ENCODE results near the gene AXL. TPM values are rescaled to one million over a fixed set of nuclear protein-coding genes. Genes with fewer than 3 reads are reported as not detected.
"Not testable (repeated sequence)": the region's sequence is repeated elsewhere in the genome, so short reads cannot be mapped to it uniquely, and the experiment has no call there.

AXL gene
- total and polyA plus RNA-seq, 4 donors = 4.3 to 24.8 (median 12.1) TPM

DNA sequence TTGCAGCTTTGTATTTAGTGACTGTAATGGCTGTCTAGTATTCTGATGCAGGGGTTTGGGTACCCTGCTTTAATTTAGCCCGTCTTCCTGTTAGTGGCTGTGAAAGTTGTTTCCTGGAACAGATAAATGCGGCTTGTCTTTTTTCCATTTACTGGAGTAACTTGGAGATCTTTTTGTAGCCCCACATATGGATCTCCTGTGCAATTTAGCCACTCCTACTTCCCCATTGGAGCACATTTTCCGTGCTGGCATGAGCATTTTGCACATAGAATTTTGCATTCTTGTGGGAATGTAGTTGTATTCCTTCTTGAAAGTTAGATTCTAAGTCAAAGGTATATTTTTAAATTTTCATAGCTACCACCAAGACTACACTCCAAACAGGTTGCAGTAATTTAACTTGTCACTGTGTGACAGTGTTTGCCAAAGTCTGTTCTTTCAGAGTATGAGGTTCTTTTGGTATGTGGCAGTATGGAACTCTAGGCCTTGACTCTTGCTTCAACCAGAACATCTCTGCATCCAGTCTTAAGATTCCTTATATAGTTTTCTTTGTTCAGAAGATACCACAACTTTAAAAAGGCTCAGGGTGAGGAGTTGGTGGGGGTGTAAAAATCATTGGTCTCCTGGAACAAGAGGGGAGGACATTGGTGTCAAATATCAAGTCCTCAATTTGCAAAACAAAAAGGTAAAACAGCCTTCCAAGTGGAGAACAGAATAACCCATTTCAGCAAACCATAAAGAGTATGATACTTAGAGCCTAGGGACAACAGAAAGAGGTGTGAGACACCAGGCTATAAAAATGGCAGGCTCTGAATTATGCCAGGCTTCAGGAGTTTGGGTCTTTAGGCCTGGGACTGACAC, 69.9 kb downstream of the AXL start:
- Histone ChIP-seq H3K9ac (ENCODE audit: low read depth in 1 of 2, low read length in 2 of 2) (no peak overlapping the region), H3K27me3 (ENCODE audit: control insufficient read depth in 4 of 4, insufficient read depth in 4 of 4, low read length in 3 of 4) (no peaks in the 10 kb centered on the region), H3K9me3 (ENCODE audit: control insufficient read depth in 4 of 4, low read length in 3 of 4) (no peaks in the 10 kb centered on the region), H3K36me3 (ENCODE audit: control insufficient read depth in 4 of 4, insufficient read depth in 3 of 4, low read depth in 1 of 4, low read length in 3 of 4) (peaks cover 25 to 73% (median 52%) of the 10 kb centered on the region in 4 donors), H3K4me3 (ENCODE audit: low read depth in 1 of 3, low read length in 3 of 3) (no peak overlapping the region), H3K4me1 (ENCODE audit: control insufficient read depth in 4 of 4, insufficient read depth in 4 of 4, low read length in 3 of 4) (no peaks in the 10 kb centered on the region), H3K27ac (ENCODE audit: low read depth in 1 of 2, low read length in 2 of 2) (no peak overlapping the region)
- no peak for DNase-seq (ENCODE audit: low spot score)
- WGBS = 81% methylated on average over 3 of the region's 3 CpGs
- no peak for TF ChIP-seq GABPA (IDR thresholded peaks at IDR 0.05 in 1 of 2, conservative IDR thresholded peaks at IDR 0.05 in 1 of 2)
- no peak for TF ChIP-seq JUND (IDR thresholded peaks at IDR 0.05)
- no peak for TF ChIP-seq FOXA2 (IDR thresholded peaks at IDR 0.05)
- TF ChIP-seq, protein P1, sequence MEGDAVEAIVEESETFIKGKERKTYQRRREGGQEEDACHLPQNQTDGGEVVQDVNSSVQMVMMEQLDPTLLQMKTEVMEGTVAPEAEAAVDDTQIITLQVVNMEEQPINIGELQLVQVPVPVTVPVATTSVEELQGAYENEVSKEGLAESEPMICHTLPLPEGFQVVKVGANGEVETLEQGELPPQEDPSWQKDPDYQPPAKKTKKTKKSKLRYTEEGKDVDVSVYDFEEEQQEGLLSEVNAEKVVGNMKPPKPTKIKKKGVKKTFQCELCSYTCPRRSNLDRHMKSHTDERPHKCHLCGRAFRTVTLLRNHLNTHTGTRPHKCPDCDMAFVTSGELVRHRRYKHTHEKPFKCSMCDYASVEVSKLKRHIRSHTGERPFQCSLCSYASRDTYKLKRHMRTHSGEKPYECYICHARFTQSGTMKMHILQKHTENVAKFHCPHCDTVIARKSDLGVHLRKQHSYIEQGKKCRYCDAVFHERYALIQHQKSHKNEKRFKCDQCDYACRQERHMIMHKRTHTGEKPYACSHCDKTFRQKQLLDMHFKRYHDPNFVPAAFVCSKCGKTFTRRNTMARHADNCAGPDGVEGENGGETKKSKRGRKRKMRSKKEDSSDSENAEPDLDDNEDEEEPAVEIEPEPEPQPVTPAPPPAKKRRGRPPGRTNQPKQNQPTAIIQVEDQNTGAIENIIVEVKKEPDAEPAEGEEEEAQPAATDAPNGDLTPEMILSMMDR (IDR thresholded peaks at IDR 0.05; ENCODE audit: low read depth, low read length, missing input control) = no peak
- no peak for TF ChIP-seq EGR1 (IDR thresholded peaks at IDR 0.05; ENCODE audit: low read depth in 2 of 2)
- TF ChIP-seq FOXA1 (IDR thresholded peaks at IDR 0.05) = no peak
- no peak for TF ChIP-seq HNF4G (IDR thresholded peaks at IDR 0.05)
- TF ChIP-seq, protein P2, sequence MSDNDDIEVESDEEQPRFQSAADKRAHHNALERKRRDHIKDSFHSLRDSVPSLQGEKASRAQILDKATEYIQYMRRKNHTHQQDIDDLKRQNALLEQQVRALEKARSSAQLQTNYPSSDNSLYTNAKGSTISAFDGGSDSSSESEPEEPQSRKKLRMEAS (IDR thresholded peaks at IDR 0.05) = no peak
- TF ChIP-seq, protein P3, sequence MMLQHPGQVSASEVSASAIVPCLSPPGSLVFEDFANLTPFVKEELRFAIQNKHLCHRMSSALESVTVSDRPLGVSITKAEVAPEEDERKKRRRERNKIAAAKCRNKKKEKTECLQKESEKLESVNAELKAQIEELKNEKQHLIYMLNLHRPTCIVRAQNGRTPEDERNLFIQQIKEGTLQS (IDR thresholded peaks at IDR 0.05) = no peak
- TF ChIP-seq, protein P4, sequence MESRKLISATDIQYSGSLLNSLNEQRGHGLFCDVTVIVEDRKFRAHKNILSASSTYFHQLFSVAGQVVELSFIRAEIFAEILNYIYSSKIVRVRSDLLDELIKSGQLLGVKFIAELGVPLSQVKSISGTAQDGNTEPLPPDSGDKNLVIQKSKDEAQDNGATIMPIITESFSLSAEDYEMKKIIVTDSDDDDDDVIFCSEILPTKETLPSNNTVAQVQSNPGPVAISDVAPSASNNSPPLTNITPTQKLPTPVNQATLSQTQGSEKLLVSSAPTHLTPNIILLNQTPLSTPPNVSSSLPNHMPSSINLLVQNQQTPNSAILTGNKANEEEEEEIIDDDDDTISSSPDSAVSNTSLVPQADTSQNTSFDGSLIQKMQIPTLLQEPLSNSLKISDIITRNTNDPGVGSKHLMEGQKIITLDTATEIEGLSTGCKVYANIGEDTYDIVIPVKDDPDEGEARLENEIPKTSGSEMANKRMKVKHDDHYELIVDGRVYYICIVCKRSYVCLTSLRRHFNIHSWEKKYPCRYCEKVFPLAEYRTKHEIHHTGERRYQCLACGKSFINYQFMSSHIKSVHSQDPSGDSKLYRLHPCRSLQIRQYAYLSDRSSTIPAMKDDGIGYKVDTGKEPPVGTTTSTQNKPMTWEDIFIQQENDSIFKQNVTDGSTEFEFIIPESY (IDR thresholded peaks at IDR 0.05) = no peak
- no peak for TF ChIP-seq SP1 (IDR thresholded peaks at IDR 0.05)
- TF ChIP-seq RAD21 (IDR thresholded peaks at IDR 0.05) = no peak
- no peak for TF ChIP-seq HNF4A (conservative IDR thresholded peaks at IDR 0.05)
- no peak for TF ChIP-seq RXRA (IDR thresholded peaks at IDR 0.05)
- TF ChIP-seq, protein P5, sequence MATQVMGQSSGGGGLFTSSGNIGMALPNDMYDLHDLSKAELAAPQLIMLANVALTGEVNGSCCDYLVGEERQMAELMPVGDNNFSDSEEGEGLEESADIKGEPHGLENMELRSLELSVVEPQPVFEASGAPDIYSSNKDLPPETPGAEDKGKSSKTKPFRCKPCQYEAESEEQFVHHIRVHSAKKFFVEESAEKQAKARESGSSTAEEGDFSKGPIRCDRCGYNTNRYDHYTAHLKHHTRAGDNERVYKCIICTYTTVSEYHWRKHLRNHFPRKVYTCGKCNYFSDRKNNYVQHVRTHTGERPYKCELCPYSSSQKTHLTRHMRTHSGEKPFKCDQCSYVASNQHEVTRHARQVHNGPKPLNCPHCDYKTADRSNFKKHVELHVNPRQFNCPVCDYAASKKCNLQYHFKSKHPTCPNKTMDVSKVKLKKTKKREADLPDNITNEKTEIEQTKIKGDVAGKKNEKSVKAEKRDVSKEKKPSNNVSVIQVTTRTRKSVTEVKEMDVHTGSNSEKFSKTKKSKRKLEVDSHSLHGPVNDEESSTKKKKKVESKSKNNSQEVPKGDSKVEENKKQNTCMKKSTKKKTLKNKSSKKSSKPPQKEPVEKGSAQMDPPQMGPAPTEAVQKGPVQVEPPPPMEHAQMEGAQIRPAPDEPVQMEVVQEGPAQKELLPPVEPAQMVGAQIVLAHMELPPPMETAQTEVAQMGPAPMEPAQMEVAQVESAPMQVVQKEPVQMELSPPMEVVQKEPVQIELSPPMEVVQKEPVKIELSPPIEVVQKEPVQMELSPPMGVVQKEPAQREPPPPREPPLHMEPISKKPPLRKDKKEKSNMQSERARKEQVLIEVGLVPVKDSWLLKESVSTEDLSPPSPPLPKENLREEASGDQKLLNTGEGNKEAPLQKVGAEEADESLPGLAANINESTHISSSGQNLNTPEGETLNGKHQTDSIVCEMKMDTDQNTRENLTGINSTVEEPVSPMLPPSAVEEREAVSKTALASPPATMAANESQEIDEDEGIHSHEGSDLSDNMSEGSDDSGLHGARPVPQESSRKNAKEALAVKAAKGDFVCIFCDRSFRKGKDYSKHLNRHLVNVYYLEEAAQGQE (IDR thresholded peaks at IDR 0.05) = no peak
- no peak for TF ChIP-seq NR2F2 (IDR thresholded peaks at IDR 0.05)
- TF ChIP-seq TAF1 (conservative IDR thresholded peaks at IDR 0.05) = no peak
- no peak for TF ChIP-seq YY1 (IDR thresholded peaks at IDR 0.05)

DNA sequence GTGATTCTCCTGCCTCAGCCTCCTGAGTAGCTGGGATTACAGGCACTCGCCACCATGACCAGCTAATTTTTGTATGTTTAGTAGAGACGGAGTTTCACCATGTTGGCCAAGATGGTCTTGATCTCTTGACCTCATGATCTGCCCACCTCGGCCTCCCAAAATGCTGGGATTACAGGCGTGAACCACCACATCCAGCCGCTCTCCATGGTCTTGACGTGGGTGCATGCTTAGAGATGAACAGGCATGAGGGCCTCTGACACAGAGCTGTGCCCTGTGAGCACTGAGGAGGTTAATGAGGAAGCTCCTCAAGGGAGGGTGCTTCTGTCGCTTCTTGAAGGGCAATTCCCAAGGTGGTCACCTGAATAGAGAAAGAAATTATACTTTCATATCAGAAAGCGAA, 70.8 kb downstream of the AXL start:
- whole genome bisulfite sequencing = 97% methylated on average over 8 of the region's 8 CpGs
- H3K27me3 ChIP-seq (ENCODE audit: control insufficient read depth in 4 of 4, insufficient read depth in 4 of 4, low read length in 3 of 4); H3K27ac ChIP-seq (ENCODE audit: low read depth in 1 of 2, low read length in 2 of 2); DNase-seq (ENCODE audit: low spot score); H3K9me3 ChIP-seq (ENCODE audit: control insufficient read depth in 4 of 4, low read length in 3 of 4); H3K4me1 ChIP-seq (ENCODE audit: control insufficient read depth in 4 of 4, insufficient read depth in 4 of 4, low read length in 3 of 4); H3K4me3 ChIP-seq (ENCODE audit: low read depth in 1 of 3, low read length in 3 of 3); H3K9ac ChIP-seq (ENCODE audit: low read depth in 1 of 2, low read length in 2 of 2): not testable (repeated sequence)
- peaks cover 25 to 75% (median 55%) of the 10 kb centered on the region in 4 donors for H3K36me3 ChIP-seq (ENCODE audit: control insufficient read depth in 4 of 4, insufficient read depth in 3 of 4, low read depth in 1 of 4, low read length in 3 of 4)

Data from liver (tissue), 9 donors.